ENCODE results near the gene NCEH1.

DNA sequence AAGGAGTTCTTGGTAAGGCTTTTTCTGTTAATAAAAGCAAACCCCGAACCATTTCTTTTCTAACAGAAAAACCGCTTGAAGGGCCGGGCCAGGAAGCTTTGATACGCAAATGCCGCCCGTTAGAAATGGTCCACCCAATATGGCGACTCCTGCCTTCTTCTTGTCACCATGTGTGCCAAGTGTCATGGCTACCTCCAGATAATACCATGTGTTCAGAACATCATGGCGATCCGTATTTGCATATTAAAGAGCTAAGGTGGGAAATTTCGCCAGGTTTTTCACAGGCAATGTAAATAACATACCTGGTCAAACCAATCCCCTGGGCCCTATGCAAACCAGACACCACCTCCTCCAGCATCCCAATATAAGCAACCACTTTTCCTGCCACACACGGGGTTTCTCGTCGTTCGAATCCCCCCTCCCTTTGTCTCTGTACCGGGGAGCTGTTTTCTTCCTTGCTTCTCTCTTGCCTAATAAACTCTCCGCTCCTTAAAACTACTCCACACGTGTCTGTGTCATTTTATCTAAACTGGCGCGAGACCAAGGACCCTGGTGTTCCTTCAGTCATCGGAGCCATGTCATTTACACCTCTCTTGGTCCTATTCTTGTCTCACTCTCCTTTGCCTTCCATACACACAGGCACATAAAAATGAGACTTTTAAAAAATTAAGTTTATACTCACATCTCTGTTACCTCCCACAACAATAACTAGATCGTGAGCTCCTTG is 34.5 kb downstream of the NCEH1 start:
- no peak for TF ChIP-seq POLR2AphosphoS5 (IDR thresholded peaks at IDR 0.05; ENCODE audit: low read depth, low read length)
- TF ChIP-seq, protein P1, sequence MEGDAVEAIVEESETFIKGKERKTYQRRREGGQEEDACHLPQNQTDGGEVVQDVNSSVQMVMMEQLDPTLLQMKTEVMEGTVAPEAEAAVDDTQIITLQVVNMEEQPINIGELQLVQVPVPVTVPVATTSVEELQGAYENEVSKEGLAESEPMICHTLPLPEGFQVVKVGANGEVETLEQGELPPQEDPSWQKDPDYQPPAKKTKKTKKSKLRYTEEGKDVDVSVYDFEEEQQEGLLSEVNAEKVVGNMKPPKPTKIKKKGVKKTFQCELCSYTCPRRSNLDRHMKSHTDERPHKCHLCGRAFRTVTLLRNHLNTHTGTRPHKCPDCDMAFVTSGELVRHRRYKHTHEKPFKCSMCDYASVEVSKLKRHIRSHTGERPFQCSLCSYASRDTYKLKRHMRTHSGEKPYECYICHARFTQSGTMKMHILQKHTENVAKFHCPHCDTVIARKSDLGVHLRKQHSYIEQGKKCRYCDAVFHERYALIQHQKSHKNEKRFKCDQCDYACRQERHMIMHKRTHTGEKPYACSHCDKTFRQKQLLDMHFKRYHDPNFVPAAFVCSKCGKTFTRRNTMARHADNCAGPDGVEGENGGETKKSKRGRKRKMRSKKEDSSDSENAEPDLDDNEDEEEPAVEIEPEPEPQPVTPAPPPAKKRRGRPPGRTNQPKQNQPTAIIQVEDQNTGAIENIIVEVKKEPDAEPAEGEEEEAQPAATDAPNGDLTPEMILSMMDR (IDR thresholded peaks at IDR 0.05): no peak
- no peak for TF ChIP-seq TCF7L2 (IDR thresholded peaks at IDR 0.05; ENCODE audit: low read depth, low read length)
